ENCODE data around the gene BOD1.

The BOD1 gene

DNA sequence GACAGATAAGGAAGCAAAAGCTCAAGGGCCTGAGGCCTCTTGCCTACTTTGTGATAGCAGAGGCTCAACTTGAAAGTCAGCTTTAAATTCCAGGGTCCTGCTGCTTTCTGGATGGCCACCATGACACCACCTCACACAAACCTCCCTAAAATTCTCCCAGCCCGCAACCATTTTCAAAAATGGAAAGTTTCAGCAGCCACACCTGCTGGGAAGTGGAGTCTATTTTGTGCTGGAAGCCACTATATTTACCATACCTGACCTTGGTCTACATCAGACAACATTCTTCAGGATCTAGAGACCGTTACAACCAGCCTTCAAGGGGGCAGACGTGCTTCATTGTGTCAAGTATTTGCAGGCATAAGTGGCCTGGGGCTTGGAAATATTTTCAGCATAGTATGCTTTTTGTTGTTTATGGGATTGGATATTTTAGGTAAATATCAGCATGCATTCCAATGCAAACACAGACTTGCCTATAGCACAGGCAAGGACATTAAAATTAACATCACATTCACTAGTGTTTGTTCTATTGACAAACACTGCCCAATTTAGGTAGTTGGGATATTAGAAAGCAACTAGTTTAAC, 50.9 kb downstream of the BOD1 start:
- H3K4me3 ChIP-seq (replicated peaks in 1 of 2; ENCODE audit: low read depth in 2 of 2, low read length in 2 of 2): no peak overlapping the region
- TF ChIP-seq, protein P1, sequence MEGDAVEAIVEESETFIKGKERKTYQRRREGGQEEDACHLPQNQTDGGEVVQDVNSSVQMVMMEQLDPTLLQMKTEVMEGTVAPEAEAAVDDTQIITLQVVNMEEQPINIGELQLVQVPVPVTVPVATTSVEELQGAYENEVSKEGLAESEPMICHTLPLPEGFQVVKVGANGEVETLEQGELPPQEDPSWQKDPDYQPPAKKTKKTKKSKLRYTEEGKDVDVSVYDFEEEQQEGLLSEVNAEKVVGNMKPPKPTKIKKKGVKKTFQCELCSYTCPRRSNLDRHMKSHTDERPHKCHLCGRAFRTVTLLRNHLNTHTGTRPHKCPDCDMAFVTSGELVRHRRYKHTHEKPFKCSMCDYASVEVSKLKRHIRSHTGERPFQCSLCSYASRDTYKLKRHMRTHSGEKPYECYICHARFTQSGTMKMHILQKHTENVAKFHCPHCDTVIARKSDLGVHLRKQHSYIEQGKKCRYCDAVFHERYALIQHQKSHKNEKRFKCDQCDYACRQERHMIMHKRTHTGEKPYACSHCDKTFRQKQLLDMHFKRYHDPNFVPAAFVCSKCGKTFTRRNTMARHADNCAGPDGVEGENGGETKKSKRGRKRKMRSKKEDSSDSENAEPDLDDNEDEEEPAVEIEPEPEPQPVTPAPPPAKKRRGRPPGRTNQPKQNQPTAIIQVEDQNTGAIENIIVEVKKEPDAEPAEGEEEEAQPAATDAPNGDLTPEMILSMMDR (IDR thresholded peaks at IDR 0.05; ENCODE audit: low read depth, low read length): no peak
- no peak for DNase-seq (ENCODE audit: low read depth in 2 of 2)

DNA sequence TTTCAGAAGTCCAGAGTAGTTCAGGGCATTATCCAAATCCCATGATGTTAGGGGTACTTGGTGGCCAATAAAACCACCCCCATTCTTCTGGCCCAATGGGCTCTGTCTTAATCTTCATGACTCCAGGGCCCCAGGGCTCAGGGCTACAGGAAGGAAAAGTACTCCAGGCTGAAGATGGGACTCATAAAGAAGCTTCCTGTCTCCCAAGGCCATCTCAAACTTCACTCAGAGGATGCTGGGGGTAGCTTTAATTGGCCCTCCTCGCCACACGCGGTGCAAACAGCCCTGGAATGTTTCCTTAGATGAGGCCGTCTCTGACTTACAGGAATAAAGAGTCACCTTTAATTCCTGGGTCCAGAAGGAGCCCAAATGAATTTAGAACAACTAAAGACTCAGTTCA, 52.3 kb downstream of the BOD1 start:
- DNase-seq (ENCODE audit: low read depth in 2 of 2): no peak
- no peak overlapping the region for H3K4me3 ChIP-seq (replicated peaks in 1 of 2; ENCODE audit: low read depth in 2 of 2, low read length in 2 of 2)
- TF ChIP-seq, protein P1 (IDR thresholded peaks at IDR 0.05; ENCODE audit: low read depth, low read length): no peak

DNA sequence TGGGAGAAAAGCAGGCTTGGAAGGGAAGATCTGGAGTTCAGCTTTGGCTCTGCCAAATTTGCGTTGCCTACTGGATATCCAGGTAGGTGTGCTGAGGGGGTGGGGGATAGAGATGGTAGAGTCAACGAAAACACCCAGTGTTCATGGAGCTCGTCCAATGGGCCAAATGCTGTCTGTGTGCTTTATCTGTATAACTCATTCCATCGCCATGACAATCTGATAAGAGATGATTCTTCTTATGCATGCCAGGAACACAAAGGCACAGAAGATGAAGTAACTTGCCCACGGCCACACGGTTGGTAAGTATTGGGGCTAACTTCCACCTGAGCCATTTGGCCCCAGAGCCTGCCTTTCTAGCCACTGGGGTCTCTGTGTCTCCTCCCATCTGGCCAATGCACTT, 53.2 kb downstream of the BOD1 start:
- TF ChIP-seq, protein P1 (IDR thresholded peaks at IDR 0.05; ENCODE audit: low read depth, low read length): no peak
- no peak overlapping the region for H3K4me3 ChIP-seq (replicated peaks in 1 of 2; ENCODE audit: low read depth in 2 of 2, low read length in 2 of 2)
- DNase-seq (ENCODE audit: low read depth in 2 of 2): no peak

DNA sequence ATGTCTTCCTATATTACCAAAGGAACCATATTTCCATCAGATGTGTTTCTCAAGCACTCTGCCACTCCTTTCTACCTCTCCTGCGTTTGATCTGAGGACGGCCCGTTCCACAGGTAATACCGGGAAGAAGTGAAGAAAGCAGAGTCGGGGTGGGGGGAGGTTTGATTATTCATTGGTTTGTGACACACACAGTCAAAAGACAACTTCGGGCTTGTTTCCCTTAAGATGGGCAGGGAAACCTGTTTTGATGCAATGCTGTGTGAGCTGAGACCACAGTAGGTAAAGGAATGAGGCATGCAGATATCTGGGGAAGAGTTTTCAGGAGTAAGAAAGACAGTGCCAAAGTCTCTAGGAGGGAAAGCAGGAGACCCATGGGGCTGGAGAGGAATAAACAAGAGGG, 54.0 kb downstream of the BOD1 start:
- TF ChIP-seq, protein P1 (IDR thresholded peaks at IDR 0.05; ENCODE audit: low read depth, low read length): no peak
- no peak overlapping the region for H3K4me3 ChIP-seq (replicated peaks in 1 of 2; ENCODE audit: low read depth in 2 of 2, low read length in 2 of 2)
- no peak for DNase-seq (ENCODE audit: low read depth in 2 of 2)
